Smooth muscle cell (in vitro differentiated cells): ENCODE data around the gene HAAO. TPM values are rescaled to one million over a fixed set of nuclear protein-coding genes. Genes with fewer than 3 reads are reported as not detected.

ENCODE experiments used
- DNase-seq: peaks from one replicate; lab custom pipeline; 2025; ENCODE audit not compliant: unreplicated experiment; lab: John Stamatoyannopoulos, UW
- H2AFZ ChIP-seq: fragments of 200-600 bp; sonication (generic); 2 replicates; pipeline ENCODE4 v1.6.0; 2016; ENCODE audit warnings: antibody characterized with exemption, low read depth, mild to moderate bottlenecking
- H3F3A ChIP-seq: fragments of 200-600 bp; sonication (generic); 2 replicates; pipeline ENCODE4 v1.6.0; 2017; ENCODE audit warnings: antibody characterized with exemption, low read depth
- H3K27ac ChIP-seq: fragments of 200-600 bp; sonication (generic); 2 replicates; pipeline ENCODE4 v1.5.1; 2016; ENCODE audit warnings: low read depth, mild to moderate bottlenecking
- H3K27me3 ChIP-seq: fragments of 200-600 bp; sonication (generic); 2 replicates; pipeline ENCODE4 v1.6.1; 2016; ENCODE audit warnings: low read depth, mild to moderate bottlenecking
- H3K36me3 ChIP-seq: fragments of 200-600 bp; sonication (generic); 2 replicates; pipeline ENCODE4 v1.5.1; 2016; ENCODE audit warnings: low read depth
- H3K4me1 ChIP-seq: fragments of 200-600 bp; sonication (generic); 2 replicates; pipeline ENCODE4 v1.5.1; 2016; ENCODE audit warnings: low read depth
- H3K4me2 ChIP-seq: fragments of 200-600 bp; sonication (generic); 2 replicates; pipeline ENCODE4 v1.6.0; 2016; ENCODE audit warnings: mild to moderate bottlenecking
- H3K4me3 ChIP-seq: fragments of 200-600 bp; sonication (generic); 2 replicates; pipeline ENCODE4 v1.5.1; 2016; ENCODE audit warnings: mild to moderate bottlenecking
- H3K79me2 ChIP-seq: fragments of 200-600 bp; sonication (generic); 2 replicates; pipeline ENCODE4 v1.6.0; 2016; ENCODE audit warnings: low read depth, mild to moderate bottlenecking
- H3K9ac ChIP-seq: fragments of 200-600 bp; sonication (generic); 2 replicates; pipeline ENCODE4 v1.6.0; 2016; ENCODE audit warnings: low read depth
- H3K9me3 ChIP-seq: fragments of 200-600 bp; sonication (generic); replicated peaks from 2 replicates; pipeline ENCODE4 v1.5.1; 2016; ENCODE audit warnings: low read depth
- H4K20me1 ChIP-seq: fragments of 200-600 bp; sonication (generic); 2 replicates; pipeline ENCODE4 v1.6.0; 2016; ENCODE audit warnings: low read depth
- WGBS: methylation state at CpG from one replicate; pipeline ENCODE4 v1.1.7; 2016; ENCODE audit warnings: low lambda C conversion rate; 5-methylcytosine and 5-hydroxymethylcytosine counted together
- polyA plus RNA-seq: library from polyadenylated mRNA; unstranded; fragments of >200 nt; fragmentation: Nextera tagmentation; extraction: Ambion mirVana; gene quantifications from 2 replicates; pipeline ENCODE4 v1.2.1, GENCODE V29; 2016
- total RNA-seq: library from RNA; depleted of rRNA; stranded (reverse); fragments of >200 nt; gene quantifications from 2 replicates; pipeline ENCODE4 v1.2.3, GENCODE V29; 2014
- TF ChIP-seq, protein P1 (sequence below): fragments of 200-600 bp; sonication (generic); IDR thresholded peaks from 2 replicates; pipeline ENCODE4 v1.5.1; 2017; ENCODE audit warnings: borderline replicate concordance, mild to moderate bottlenecking, antibody characterized with exemption; ENCODE audit not compliant: insufficient read depth, poor library complexity, severe bottlenecking

HAAO gene
- total and polyA plus RNA-seq, 2 experiments from 2014 or later, result 4.5 to 10.3 TPM

DNA sequence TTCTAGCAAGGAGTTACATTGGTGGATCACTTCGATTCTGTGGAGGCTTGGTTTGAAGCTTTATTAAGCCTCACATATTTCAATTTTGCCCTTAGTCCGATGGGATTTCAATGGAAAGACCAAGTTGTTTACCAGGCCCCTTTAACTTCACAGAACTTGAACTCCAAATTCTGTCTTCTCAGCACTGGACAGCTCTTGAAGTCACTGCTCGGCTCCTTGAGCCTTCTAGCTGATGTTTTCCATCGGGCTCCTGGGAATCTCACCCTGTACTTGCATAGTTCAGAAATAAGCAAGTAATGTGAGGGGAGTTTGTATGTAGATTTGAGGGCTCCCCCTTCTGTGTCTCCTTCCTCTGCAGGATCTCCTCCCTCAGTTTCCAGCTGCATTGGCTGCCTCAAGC is 43.5 kb downstream of the HAAO start:
- Histone ChIP-seq H3K4me3 (no peak overlapping the region), H3F3A (no peaks in the 10 kb centered on the region), H3K9ac (no peak overlapping the region), H2AFZ (no peak overlapping the region), H3K9me3 (no peaks in the 10 kb centered on the region), H4K20me1 (no peaks in the 10 kb centered on the region), H3K4me2 (no peak overlapping the region), H3K4me1 (peaks cover 5% of the 10 kb centered on the region), H3K36me3 (no peaks in the 10 kb centered on the region), H3K79me2 (no peaks in the 10 kb centered on the region), H3K27ac (no peak overlapping the region), H3K27me3 (no peaks in the 10 kb centered on the region)
- WGBS, result 95% methylated on average over 4 of the region's 4 CpGs
- TF ChIP-seq, protein P1, sequence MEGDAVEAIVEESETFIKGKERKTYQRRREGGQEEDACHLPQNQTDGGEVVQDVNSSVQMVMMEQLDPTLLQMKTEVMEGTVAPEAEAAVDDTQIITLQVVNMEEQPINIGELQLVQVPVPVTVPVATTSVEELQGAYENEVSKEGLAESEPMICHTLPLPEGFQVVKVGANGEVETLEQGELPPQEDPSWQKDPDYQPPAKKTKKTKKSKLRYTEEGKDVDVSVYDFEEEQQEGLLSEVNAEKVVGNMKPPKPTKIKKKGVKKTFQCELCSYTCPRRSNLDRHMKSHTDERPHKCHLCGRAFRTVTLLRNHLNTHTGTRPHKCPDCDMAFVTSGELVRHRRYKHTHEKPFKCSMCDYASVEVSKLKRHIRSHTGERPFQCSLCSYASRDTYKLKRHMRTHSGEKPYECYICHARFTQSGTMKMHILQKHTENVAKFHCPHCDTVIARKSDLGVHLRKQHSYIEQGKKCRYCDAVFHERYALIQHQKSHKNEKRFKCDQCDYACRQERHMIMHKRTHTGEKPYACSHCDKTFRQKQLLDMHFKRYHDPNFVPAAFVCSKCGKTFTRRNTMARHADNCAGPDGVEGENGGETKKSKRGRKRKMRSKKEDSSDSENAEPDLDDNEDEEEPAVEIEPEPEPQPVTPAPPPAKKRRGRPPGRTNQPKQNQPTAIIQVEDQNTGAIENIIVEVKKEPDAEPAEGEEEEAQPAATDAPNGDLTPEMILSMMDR, result no peak
- DNase-seq, result no peak

DNA sequence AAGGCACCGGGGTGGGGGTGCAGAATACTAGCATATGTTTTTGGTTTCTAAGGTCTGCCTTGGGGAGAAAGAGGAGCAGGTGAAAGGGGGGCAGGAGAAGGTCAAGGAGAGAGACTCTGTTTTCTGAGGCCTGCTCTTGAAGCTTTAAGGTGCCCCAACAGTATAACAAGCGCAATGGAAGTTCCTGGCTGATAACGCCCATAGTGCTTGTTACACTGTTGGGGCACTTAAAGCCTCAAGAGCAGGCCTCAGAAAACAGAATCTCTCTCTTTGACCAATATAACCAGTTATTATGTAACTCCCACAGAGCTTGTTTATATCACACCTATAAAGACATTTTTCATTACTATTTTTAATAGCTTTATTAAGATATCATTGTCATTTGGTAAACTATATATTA is 45.0 kb downstream of the HAAO start:
- no peak overlapping the region for H3K4me3 ChIP-seq
- no peaks in the 10 kb centered on the region for H3K9me3 ChIP-seq
- no peaks in the 10 kb centered on the region for H3K79me2 ChIP-seq
- H3K36me3 ChIP-seq, result no peaks in the 10 kb centered on the region
- no peaks in the 10 kb centered on the region for H3K27me3 ChIP-seq
- H3K4me1 ChIP-seq, result peaks cover 5% of the 10 kb centered on the region
- no peak for DNase-seq
- H3K4me2 ChIP-seq, result no peak overlapping the region
- H3F3A ChIP-seq, result no peaks in the 10 kb centered on the region
- H3K27ac ChIP-seq, result no peak overlapping the region
- WGBS, result 99% methylated on average over 3 of the region's 3 CpGs
- no peaks in the 10 kb centered on the region for H4K20me1 ChIP-seq
- TF ChIP-seq, protein P1, result no peak
- no peak overlapping the region for H3K9ac ChIP-seq
- H2AFZ ChIP-seq, result no peak overlapping the region

DNA sequence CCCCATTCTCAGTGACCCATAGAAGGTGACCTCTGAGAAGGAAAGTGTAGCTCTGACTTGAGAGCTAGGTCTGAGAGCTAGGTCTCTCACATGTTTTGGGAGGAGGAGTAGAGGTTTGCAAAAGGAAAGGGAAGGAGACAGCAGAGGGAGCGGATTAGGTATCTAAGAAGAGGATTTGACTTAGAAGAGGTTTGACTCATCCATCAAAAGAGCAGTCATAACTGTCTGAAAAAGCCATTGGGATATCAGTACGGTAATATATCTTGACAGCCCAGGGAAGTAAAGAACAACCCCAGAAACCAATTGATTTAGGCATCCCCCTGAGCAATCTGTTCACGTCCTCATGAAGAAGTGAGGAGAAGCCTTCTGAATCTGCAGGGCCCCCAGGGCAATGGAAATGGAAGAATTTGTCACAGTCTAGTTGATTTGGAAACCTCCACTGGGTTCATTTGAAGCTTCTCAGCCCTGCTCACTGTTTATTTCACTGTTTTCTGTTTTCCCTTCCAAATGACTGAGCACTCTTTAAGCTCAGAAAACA is 47.8 kb downstream of the HAAO start:
- Histone ChIP-seq H2AFZ (no peak overlapping the region), H3K9ac (no peak overlapping the region), H3F3A (no peaks in the 10 kb centered on the region), H3K9me3 (no peaks in the 10 kb centered on the region), H3K79me2 (no peaks in the 10 kb centered on the region), H3K4me3 (no peak overlapping the region), H3K27ac (peak overlapping the region; percentile 45), H3K36me3 (no peaks in the 10 kb centered on the region), H3K4me2 (peak overlapping the region; percentile 37), H3K4me1 (peaks cover 5% of the 10 kb centered on the region), H3K27me3 (no peaks in the 10 kb centered on the region), H4K20me1 (no peaks in the 10 kb centered on the region)
- TF ChIP-seq, protein P1, result no peak
- 61% methylated on average over 3 of the region's 3 CpGs for WGBS
- no peak for DNase-seq

DNA sequence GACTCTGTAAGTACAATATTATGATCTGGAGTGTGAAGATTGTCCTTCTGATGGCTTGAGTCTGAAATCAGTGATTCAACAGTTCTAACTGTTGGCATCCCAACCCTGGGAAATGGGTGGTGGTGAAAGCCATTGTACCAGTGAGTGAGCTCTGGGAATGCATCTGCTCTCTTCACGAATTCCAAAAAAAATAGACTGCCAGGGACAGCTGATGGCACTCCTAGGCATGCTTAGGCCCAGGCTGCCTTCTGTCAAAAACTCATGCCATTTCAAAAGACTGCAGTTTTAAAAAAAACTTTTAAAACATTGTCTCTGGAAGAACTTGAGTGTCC is 48.8 kb downstream of the HAAO start:
- TF ChIP-seq, protein P1, result no peak
- peaks cover 5% of the 10 kb centered on the region for H3K4me1 ChIP-seq
- H3K4me3 ChIP-seq, result no peak overlapping the region
- H4K20me1 ChIP-seq, result no peaks in the 10 kb centered on the region
- no peaks in the 10 kb centered on the region for H3F3A ChIP-seq
- H3K79me2 ChIP-seq, result no peaks in the 10 kb centered on the region
- WGBS, result 94% methylated on average over 1 of the region's 1 CpG
- no peak overlapping the region for H3K4me2 ChIP-seq
- H3K9me3 ChIP-seq, result no peaks in the 10 kb centered on the region
- no peak overlapping the region for H2AFZ ChIP-seq
- H3K36me3 ChIP-seq, result no peaks in the 10 kb centered on the region
- H3K27me3 ChIP-seq, result no peaks in the 10 kb centered on the region
- H3K9ac ChIP-seq, result no peak overlapping the region
- no peak for DNase-seq
- no peak overlapping the region for H3K27ac ChIP-seq
